HepG2 (cell line): ENCODE measurements around the gene TM4SF18. TPM values are rescaled to one million over a fixed set of nuclear protein-coding genes. Genes with fewer than 3 reads are reported as not detected.

Experiments
- ATAC-seq: fragments of 200-7000 bp; cut with Tn5 transposase; 3 replicates; pipeline ENCODE4 v1.9.1; 2020; ENCODE audit warnings: mild to moderate bottlenecking, moderate library complexity
- BruUV-seq: library from RNA; stranded (reverse); fragments of 400-500 nt; replicated peaks from 2 replicates; lab custom pipeline; 2021; lab: Mats Ljungman, UMichigan
- CTCF ChIA-PET: fragments of 300-600 bp; formaldehyde crosslinking; extraction: SDS; loops from one replicate; lab custom pipeline; 2021; ENCODE audit warnings: low total read pairs, inconsistent platforms, low intra/inter-chr PET ratio; lab: Yijun Ruan, JAX
- POLR2A ChIA-PET: fragments of 350-600 bp; sonication (Branson Sonifier 250); formaldehyde crosslinking; loops from one replicate; lab custom pipeline; 2020; ENCODE audit warnings: antibody characterized with exemption, inconsistent platforms; lab: Yijun Ruan, JAX
- DNase-seq: peaks from one replicate; pipeline ENCODE4 v3.0.0-alpha.2; 2015; ENCODE audit warnings: low spot score
- FAIRE-seq: peaks from 3 replicates; lab custom pipeline; 2011; peaks lifted over from hg19 to GRCh38; lab: Jason Lieb, UNC
- H2AFZ ChIP-seq: one replicate; pipeline ENCODE4 v1.6.1; 2011; ENCODE audit warnings: low read length, inconsistent platforms
- H3K27ac ChIP-seq: fragments of 300-600 bp; 3 replicates; pipeline ENCODE4 v1.8.0; 2011; ENCODE audit warnings: mixed run types, mild to moderate bottlenecking, mixed read lengths, low read length, inconsistent platforms; ENCODE audit not compliant: insufficient read depth; ENCODE audit errors: extremely low read length
- H3K27me3 ChIP-seq, 2 experiments: fragments of 200-600 bp in 1 of 2; 2 replicates in 1 of 2; 3 replicates in 1 of 2; pipeline versions ENCODE4 v1.6.0 to v1.8.0; 2011; ENCODE audit warnings: low read length in 2 of 2, mild to moderate bottlenecking in 2 of 2, moderate library complexity in 2 of 2, inconsistent platforms in 1 of 2; ENCODE audit not compliant: insufficient read depth in 2 of 2, control insufficient read depth in 1 of 2
- H3K36me3 ChIP-seq, 2 experiments: fragments of 200-600 bp in 1 of 2; replicated peaks in 1 of 2; 2 replicates in 1 of 2; 3 replicates in 1 of 2; pipeline versions ENCODE4 v1.5.1 to v1.8.0; 2011; ENCODE audit warnings: low read length in 2 of 2, inconsistent platforms in 1 of 2; ENCODE audit not compliant: insufficient read depth in 2 of 2, control insufficient read depth in 1 of 2
- H3K4me1 ChIP-seq: 2 replicates; pipeline ENCODE4 v1.5.1; 2012; ENCODE audit warnings: low read length, inconsistent platforms; ENCODE audit not compliant: insufficient read depth
- H3K4me2 ChIP-seq: 2 replicates; pipeline ENCODE4 v1.6.0; 2011; ENCODE audit warnings: low read depth, low read length, inconsistent platforms
- H3K4me3 ChIP-seq, 3 experiments: fragments of 200-600 bp in 1 of 3; sonication (generic), shearing (Covaris generic) in 1 of 3; replicated peaks in 1 of 3; 2 replicates each; pipeline ENCODE4 v1.5.1; 2011 to 2016; ENCODE audit warnings: low read length in 3 of 3, inconsistent platforms in 2 of 3, low read depth in 2 of 3, mild to moderate bottlenecking in 2 of 3, control low read depth in 1 of 3, mixed read lengths in 1 of 3; ENCODE audit not compliant: insufficient read depth in 1 of 3
- H3K79me2 ChIP-seq: one replicate; pipeline ENCODE4 v1.6.1; 2011; ENCODE audit warnings: low read length, inconsistent platforms; ENCODE audit not compliant: insufficient read depth
- H3K9ac ChIP-seq: 2 replicates; pipeline ENCODE4 v1.6.0; 2011; ENCODE audit warnings: mild to moderate bottlenecking, low read depth, low read length, inconsistent platforms; ENCODE audit not compliant: insufficient read depth
- H3K9me3 ChIP-seq: 2 replicates; pipeline ENCODE4 v1.5.1; 2012; ENCODE audit warnings: mild to moderate bottlenecking, low read length
- H4K20me1 ChIP-seq: 2 replicates; pipeline ENCODE4 v1.6.0; 2011; ENCODE audit warnings: inconsistent platforms, mild to moderate bottlenecking, low read length, moderate library complexity; ENCODE audit not compliant: insufficient read depth
- ARHGAP35 ChIP-seq: sonication (generic); formaldehyde crosslinking; IDR thresholded peaks from 2 replicates; pipeline ENCODE4 v1.9.0; 2022; ENCODE audit warnings: mild to moderate bottlenecking, inconsistent platforms, moderate library complexity, missing genetic modification reagents, borderline replicate concordance
- ASH2L ChIP-seq: fragments of 300-600, 200-600 bp; sonication (generic); IDR thresholded peaks from 2 replicates; pipeline ENCODE4 v1.7.0; 2017; ENCODE audit warnings: low read depth, mild to moderate bottlenecking, moderate library complexity, mixed read lengths, low read length; ENCODE audit not compliant: insufficient read length
- CBX5 ChIP-seq: sonication (generic); formaldehyde crosslinking; IDR thresholded peaks from 2 replicates; pipeline ENCODE4 v1.4.0; 2020; ENCODE audit warnings: missing genetic modification reagents, borderline replicate concordance
- E2F1 ChIP-seq: sonication (generic); formaldehyde crosslinking; IDR thresholded peaks from 2 replicates; pipeline ENCODE4 v1.5.0; 2020; ENCODE audit warnings: missing genetic modification reagents
- EHMT2 ChIP-seq: fragments of 200-600 bp; sonication (generic); IDR thresholded peaks from 2 replicates; pipeline ENCODE4 v1.7.0; 2017; ENCODE audit warnings: antibody characterized with exemption, low read depth, low read length, borderline replicate concordance
- LBX2 ChIP-seq: sonication (generic); formaldehyde crosslinking; IDR thresholded peaks from 2 replicates; pipeline ENCODE4 v1.5.0; 2020; ENCODE audit warnings: missing genetic modification reagents, mild to moderate bottlenecking, borderline replicate concordance
- LCORL ChIP-seq, 2 experiments: fragments of 450-650 bp in 1 of 2; sonication (generic) in 1 of 2; formaldehyde crosslinking in 1 of 2; IDR thresholded peaks; 2 replicates each; pipeline versions ENCODE4 v1.5.0 to v1.6.1; 2017 to 2020; ENCODE audit warnings: antibody characterized with exemption in 1 of 2, missing genetic modification reagents in 1 of 2
- RCOR2 ChIP-seq: IDR thresholded peaks from 2 replicates; pipeline ENCODE4 v1.6.1; 2016; ENCODE audit warnings: missing biosample characterization, missing genetic modification reagents
- SAFB2 ChIP-seq: sonication (generic); formaldehyde crosslinking; IDR thresholded peaks from 2 replicates; pipeline ENCODE4 v1.5.1; 2020; ENCODE audit warnings: missing genetic modification reagents, low read depth, mild to moderate bottlenecking, borderline replicate concordance
- SNAI1 ChIP-seq: sonication (generic); formaldehyde crosslinking; IDR thresholded peaks from 2 replicates; pipeline ENCODE4 v1.5.0; 2020; ENCODE audit warnings: mild to moderate bottlenecking, missing genetic modification reagents, borderline replicate concordance
- SP4 ChIP-seq: sonication (generic); formaldehyde crosslinking; IDR thresholded peaks from 2 replicates; pipeline ENCODE4 v1.8.1; 2023; ENCODE audit warnings: mild to moderate bottlenecking, missing genetic modification reagents
- TBL1XR1 ChIP-seq: fragments of 150-350 bp; IDR thresholded peaks from 2 replicates; pipeline ENCODE4 v1.6.1; 2014; ENCODE audit warnings: borderline replicate concordance, low read length; ENCODE audit not compliant: partially characterized antibody
- YEATS4 ChIP-seq: sonication (generic); formaldehyde crosslinking; IDR thresholded peaks from 2 replicates; pipeline ENCODE4 v1.4.0; 2020; ENCODE audit warnings: missing genetic modification reagents, borderline replicate concordance
- ZBTB3 ChIP-seq: sonication (generic); formaldehyde crosslinking; IDR thresholded peaks from 2 replicates; pipeline ENCODE4 v1.4.0; 2020; ENCODE audit warnings: low read depth, mild to moderate bottlenecking, moderate library complexity, missing genetic modification reagents, borderline replicate concordance
- ZNF816 ChIP-seq: sonication (generic); formaldehyde crosslinking; IDR thresholded peaks from 2 replicates; pipeline ENCODE4 v1.8.0; 2022; ENCODE audit warnings: missing genetic modification reagents, mild to moderate bottlenecking, borderline replicate concordance
- WGBS: methylation state at CpG from one replicate; pipeline ENCODE4 v1.1.6; 2017; ENCODE audit warnings: low lambda C conversion rate; 5-methylcytosine and 5-hydroxymethylcytosine counted together
- in situ Hi-C: cut with HindIII; loops from 2 replicates; pipeline ENCODE4 v1.10.0; 2017; ENCODE audit warnings: low pct_unique_long_range_greater_than_20kb; ENCODE audit not compliant: extremely low pct_ligation_motif_present
- intact Hi-C: fragments of 100-400 bp; cut with micrococcal nuclease; formaldehyde crosslinking; loops from one replicate; pipeline ENCODE4 v1.10.0; 2022; ENCODE audit not compliant: unreplicated experiment
- polyA plus RNA-seq, 8 experiments: library from polyadenylated mRNA; depleted of rRNA in 3 of 8; stranded (reverse) in 7 of 8; unstranded in 1 of 8; fragments of >200 nt; fragmentation: Illumina TruSeq in 4 of 8; extraction: Trizol in 4 of 8; gene quantifications; 2 replicates each; pipeline versions ENCODE4 v1.2.1 to v1.2.3, GENCODE V29; 2011 to 2016; ENCODE audit warnings: low read depth in 4 of 8, missing spikeins in 1 of 8, mixed read lengths in 1 of 8; ENCODE audit not compliant: insufficient read depth in 1 of 8
- total RNA-seq, 5 experiments: library from RNA; depleted of rRNA; stranded (reverse); fragments of >200 nt; fragmentation: Illumina TruSeq; extraction: Trizol; gene quantifications; 2 replicates each; pipeline ENCODE4 v1.2.3, GENCODE V29; 2016; ENCODE audit warnings: low read depth in 1 of 5

The TM4SF18 gene
- total and polyA plus RNA-seq, 2 of the 13 experiments (the other 11 are each of a cell fraction or from before 2014, with no cell fraction given), result 0.15 TPM; not detected in 1

- no peaks in the 10 kb centered on the region for H4K20me1 ChIP-seq
- DNase-seq (no peak), ATAC-seq (no peak), FAIRE-seq (no peak)
- no peak overlapping the region for H2AFZ ChIP-seq
- H3K36me3 ChIP-seq, result no peaks in the 10 kb centered on the region
- in situ Hi-C loops, result no loop called here
- H3K4me1 ChIP-seq, result peaks cover 79% of the 10 kb centered on the region
- WGBS, result 77% methylated on average over 4 of the region's 4 CpGs
- H3K4me3 ChIP-seq, result no peak overlapping the region
- H3K27me3 ChIP-seq, result no peaks in the 10 kb centered on the region
- intact Hi-C loops, result loop anchor here (1.0 to 2.0 kb wide), 3 partner anchors 13 to 36 kb away; partner anchors contain the start of gene TM4SF1
- H3K27ac ChIP-seq, result peak overlapping the region; percentile 99
- TSS peak; percentile 97 for BruUV-seq
- H3K4me2 ChIP-seq, result peak overlapping the region; percentile 76
- H3K9ac ChIP-seq, result peak overlapping the region; percentile 85
- TF ChIP-seq LCORL (IDR thresholded peaks at IDR 0.05) (no peak), LCORL (CRISPR knock-in tag; IDR thresholded peaks at IDR 0.05) (peak; percentile 6; the same call in 1 of the 2 replicates), LBX2 (no peak), EHMT2 (0 out of 2 replicates have a peak, but pooled peaks have one; percentile 8), YEATS4 (CRISPR knock-in tag) (0 out of 2 replicates have a peak, but pooled peaks have one; percentile 4), ASH2L (peak; percentile 36)
- no peaks in the 10 kb centered on the region for H3K9me3 ChIP-seq
- CTCF ChIA-PET, result no interaction called here
- H3K79me2 ChIP-seq, result peaks cover 6% of the 10 kb centered on the region
- POLR2A ChIA-PET, result interaction anchor here (0.9 to 7.4 kb wide), 10 partner anchors 9 to 137 kb away, joined by 3 to 144 read pairs (median 10); partner anchors contain the start of gene TM4SF1
These were observed 23.2 kb upstream of the TM4SF18 start for GRCh38 chr3:149356630-149357029.

GRCh38 chr3:149356044-149356592 lies 22.7 kb upstream of the TM4SF18 start:
- POLR2A ChIA-PET, result interaction anchor here (0.9 to 7.4 kb wide), 11 partner anchors 9 to 137 kb away, joined by 3 to 144 read pairs (median 9); partner anchors contain the start of gene TM4SF1
- H3K27me3 ChIP-seq, result no peaks in the 10 kb centered on the region
- TF ChIP-seq ZNF816 (CRISPR knock-in tag), result no peak
- peak; percentile 69; the same call in 1 of the 2 replicates for TF ChIP-seq CBX5 (CRISPR knock-in tag)
- no peak for TF ChIP-seq SNAI1 (CRISPR knock-in tag)
- TF ChIP-seq E2F1 (CRISPR knock-in tag), result 0 out of 2 replicates have a peak, but pooled peaks have one; percentile 22
- no peak for TF ChIP-seq SAFB2 (CRISPR knock-in tag)
- TF ChIP-seq TBL1XR1, result peak; percentile 71
- no peak for TF ChIP-seq ARHGAP35 (CRISPR knock-in tag)
- peak; percentile 82 for TF ChIP-seq RCOR2
- TF ChIP-seq ZBTB3, result no peak
- TF ChIP-seq SP4 (CRISPR knock-in tag), result peak; percentile 46; the same call in 1 of the 2 replicates

More at GRCh38 chr3:149356044-149356592, 22.7 kb upstream of the TM4SF18 start:
- H3K4me2 ChIP-seq, result peak overlapping the region; percentile 76
- in situ Hi-C loops, result no loop called here
- 0% methylated on average over 6 of the region's 6 CpGs for WGBS
- ATAC-seq (peak; percentile 96), DNase-seq (peak; percentile 99), FAIRE-seq (peak; percentile 91)
- H3K36me3 ChIP-seq, result no peaks in the 10 kb centered on the region
- CTCF ChIA-PET, result no interaction called here
- peak overlapping the region; percentile 85 for H3K9ac ChIP-seq
- intact Hi-C loops, result loop anchor here (1.0 to 2.0 kb wide), 3 partner anchors 13 to 37 kb away; partner anchors contain the start of gene TM4SF1
- H4K20me1 ChIP-seq, result no peaks in the 10 kb centered on the region
- peaks cover 6% of the 10 kb centered on the region for H3K79me2 ChIP-seq
- peak overlapping the region; percentile 99 for H3K27ac ChIP-seq
- H2AFZ ChIP-seq, result no peak overlapping the region
- no TSS peak for BruUV-seq
- H3K9me3 ChIP-seq, result no peaks in the 10 kb centered on the region
- H3K4me3 ChIP-seq, result peak overlapping the region in 1 of 3 experiments; percentile 37; a peak in 1 of 6 replicates
- peaks cover 80% of the 10 kb centered on the region for H3K4me1 ChIP-seq
